ENCODE results near the gene SEMA6A.

Gene SEMA6A

GRCh38 chr5:116576053-116576713, 1.6 kb upstream of the SEMA6A start:
- in situ Hi-C loops (cut with HindIII; ENCODE audit: low sequenced_read_pairs): no loop called here

GRCh38 chr5:116575326-116576052, 866 bp upstream of the SEMA6A start:
- in situ Hi-C loops (cut with HindIII; ENCODE audit: low sequenced_read_pairs): no loop called here

GRCh38 chr5:116573702-116574366, 789 bp downstream of the SEMA6A start:
- in situ Hi-C loops (cut with HindIII; ENCODE audit: low sequenced_read_pairs): no loop called here

GRCh38 chr5:116573279-116573701, 1.3 kb downstream of the SEMA6A start:
- in situ Hi-C loops (cut with HindIII; ENCODE audit: low sequenced_read_pairs): no loop called here

- in situ Hi-C loops (cut with HindIII; ENCODE audit: low sequenced_read_pairs): no loop called here
Measured at GRCh38 chr5:116572350-116573278, 2.0 kb downstream of the SEMA6A start.

- in situ Hi-C loops (cut with HindIII; ENCODE audit: low sequenced_read_pairs): no loop called here
Measured at GRCh38 chr5:116571568-116572349, 2.9 kb downstream of the SEMA6A start.

GRCh38 chr5:116569999-116570398, 4.6 kb downstream of the SEMA6A start:
- in situ Hi-C loops (cut with HindIII; ENCODE audit: low sequenced_read_pairs): no loop called here

- in situ Hi-C loops (cut with HindIII; ENCODE audit: low sequenced_read_pairs): no loop called here
Measured at GRCh38 chr5:116567106-116567505, 7.5 kb downstream of the SEMA6A start.

GRCh38 chr5:116566251-116566650, 8.4 kb downstream of the SEMA6A start:
- in situ Hi-C loops (cut with HindIII; ENCODE audit: low sequenced_read_pairs): no loop called here

GRCh38 chr5:116564756-116565490, 9.7 kb downstream of the SEMA6A start:
- in situ Hi-C loops (cut with HindIII; ENCODE audit: low sequenced_read_pairs): no loop called here

GRCh38 chr5:116564312-116564711, 10.3 kb downstream of the SEMA6A start:
- in situ Hi-C loops (cut with HindIII; ENCODE audit: low sequenced_read_pairs): no loop called here

GRCh38 chr5:116563736-116564308, 10.8 kb downstream of the SEMA6A start:
- in situ Hi-C loops (cut with HindIII; ENCODE audit: low sequenced_read_pairs): no loop called here

GRCh38 chr5:116562669-116563068, 12.0 kb downstream of the SEMA6A start:
- in situ Hi-C loops (cut with HindIII; ENCODE audit: low sequenced_read_pairs): no loop called here

GRCh38 chr5:116561658-116562057, 13.0 kb downstream of the SEMA6A start:
- in situ Hi-C loops (cut with HindIII; ENCODE audit: low sequenced_read_pairs): no loop called here

- in situ Hi-C loops (cut with HindIII; ENCODE audit: low sequenced_read_pairs): no loop called here
Measured at GRCh38 chr5:116559673-116560164, 14.9 kb downstream of the SEMA6A start.

- in situ Hi-C loops (cut with HindIII; ENCODE audit: low sequenced_read_pairs): no loop called here
Measured at GRCh38 chr5:116559239-116559638, 15.4 kb downstream of the SEMA6A start.

- in situ Hi-C loops (cut with HindIII; ENCODE audit: low sequenced_read_pairs): no loop called here
Measured at GRCh38 chr5:116557669-116558271, 16.9 kb downstream of the SEMA6A start.

- in situ Hi-C loops (cut with HindIII; ENCODE audit: low sequenced_read_pairs): no loop called here
Measured at GRCh38 chr5:116554764-116555163, 19.9 kb downstream of the SEMA6A start.

Measured in endothelial cell of hepatic sinusoid (primary cell).